ENCODE measurements around the gene GLIS1.

GLIS1 gene

GRCh38 chr1:53625766-53626520 is 113.0 kb downstream of the GLIS1 start:
- POLR2A ChIA-PET = no interaction called here
- no peak for DNase-seq (ENCODE audit: low read depth, low spot score)

DNA sequence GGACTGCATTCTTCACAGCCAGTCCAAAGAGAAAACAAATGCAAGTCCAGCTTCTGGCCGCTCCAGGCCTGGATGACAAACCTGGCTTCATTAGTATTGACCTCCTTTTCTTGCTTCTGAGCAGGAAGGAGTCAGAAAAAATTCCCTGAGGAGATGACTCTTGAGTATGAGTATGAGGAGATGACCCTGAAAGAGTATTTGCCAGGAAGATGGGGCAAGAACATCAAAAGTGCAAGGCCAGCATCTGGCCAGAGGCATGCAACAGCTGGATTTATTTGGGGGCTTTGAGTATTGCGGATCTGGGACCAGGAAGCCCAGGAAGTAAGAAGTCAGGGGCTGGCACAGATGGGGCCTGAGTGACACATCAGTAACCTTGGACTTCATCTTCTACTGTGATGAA is 113.9 kb downstream of the GLIS1 start:
- H3K4me3 ChIP-seq (ENCODE audit: low read depth, low read length) = no peak overlapping the region
- DNase-seq (ENCODE audit: low read depth, low spot score) = no peak
- ChIA-PET CTCF (interaction anchor here (1.0 to 3.7 kb wide), 2 partner anchors 9 to 139 kb away, joined by 4 to 9 read pairs; no protein-coding TSS in a partner anchor), POLR2A (interaction anchor here (0.6 kb wide), 1 partner anchor 11 kb away, joined by 3 read pairs; no protein-coding TSS in a partner anchor)
- TF ChIP-seq, protein P1, sequence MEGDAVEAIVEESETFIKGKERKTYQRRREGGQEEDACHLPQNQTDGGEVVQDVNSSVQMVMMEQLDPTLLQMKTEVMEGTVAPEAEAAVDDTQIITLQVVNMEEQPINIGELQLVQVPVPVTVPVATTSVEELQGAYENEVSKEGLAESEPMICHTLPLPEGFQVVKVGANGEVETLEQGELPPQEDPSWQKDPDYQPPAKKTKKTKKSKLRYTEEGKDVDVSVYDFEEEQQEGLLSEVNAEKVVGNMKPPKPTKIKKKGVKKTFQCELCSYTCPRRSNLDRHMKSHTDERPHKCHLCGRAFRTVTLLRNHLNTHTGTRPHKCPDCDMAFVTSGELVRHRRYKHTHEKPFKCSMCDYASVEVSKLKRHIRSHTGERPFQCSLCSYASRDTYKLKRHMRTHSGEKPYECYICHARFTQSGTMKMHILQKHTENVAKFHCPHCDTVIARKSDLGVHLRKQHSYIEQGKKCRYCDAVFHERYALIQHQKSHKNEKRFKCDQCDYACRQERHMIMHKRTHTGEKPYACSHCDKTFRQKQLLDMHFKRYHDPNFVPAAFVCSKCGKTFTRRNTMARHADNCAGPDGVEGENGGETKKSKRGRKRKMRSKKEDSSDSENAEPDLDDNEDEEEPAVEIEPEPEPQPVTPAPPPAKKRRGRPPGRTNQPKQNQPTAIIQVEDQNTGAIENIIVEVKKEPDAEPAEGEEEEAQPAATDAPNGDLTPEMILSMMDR (IDR thresholded peaks at IDR 0.05; ENCODE audit: insufficient read depth, low read length, missing control alignments) = no peak

More at GRCh38 chr1:53625766-53626520, 113.0 kb downstream of the GLIS1 start:
- CTCF ChIA-PET = interaction anchor here (1.1 to 3.7 kb wide), 2 partner anchors 9 to 128 kb away, joined by 3 to 9 read pairs; no protein-coding TSS in a partner anchor
- H3K4me3 ChIP-seq (ENCODE audit: low read depth, low read length) = no peak overlapping the region
- TF ChIP-seq, protein P1 (IDR thresholded peaks at IDR 0.05; ENCODE audit: insufficient read depth, low read length, missing control alignments) = no peak

DNA sequence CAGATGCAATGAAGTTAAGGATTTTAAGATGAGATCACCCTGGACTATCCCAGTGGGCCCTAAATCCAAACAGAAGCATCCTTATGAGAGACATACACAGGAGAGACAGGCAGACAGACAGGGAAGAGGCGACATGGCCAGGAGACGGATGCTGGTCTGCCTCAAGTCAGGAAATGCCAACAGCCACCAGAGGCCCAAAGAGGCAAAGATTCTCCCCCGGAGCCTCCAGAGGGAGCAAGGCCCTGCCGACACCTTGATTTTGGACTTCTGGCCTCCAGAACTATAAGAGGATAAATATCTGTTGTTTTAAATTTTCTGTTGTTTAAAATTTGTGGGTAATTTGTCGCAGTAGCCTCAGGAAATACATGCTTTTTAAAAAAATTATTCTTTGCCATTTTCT is 116.4 kb downstream of the GLIS1 start:
- TF ChIP-seq, protein P1 (IDR thresholded peaks at IDR 0.05; ENCODE audit: insufficient read depth, low read length, missing control alignments) = no peak
- POLR2A ChIA-PET = no interaction called here
- CTCF ChIA-PET = interaction anchor here (1.1 kb wide), 1 partner anchor 138 kb away, joined by 4 read pairs; no protein-coding TSS in a partner anchor
- H3K4me3 ChIP-seq (ENCODE audit: low read depth, low read length) = no peak overlapping the region
- DNase-seq (ENCODE audit: low read depth, low spot score) = no peak

- CTCF ChIA-PET = no interaction called here
- no peak overlapping the region for H3K4me3 ChIP-seq (ENCODE audit: low read depth, low read length)
- DNase-seq (ENCODE audit: low read depth, low spot score) = no peak
- POLR2A ChIA-PET = no interaction called here
- TF ChIP-seq, protein P1 (IDR thresholded peaks at IDR 0.05; ENCODE audit: insufficient read depth, low read length, missing control alignments) = no peak
Observed at GRCh38 chr1:53621144-53621543, 117.8 kb downstream of the GLIS1 start.

DNA sequence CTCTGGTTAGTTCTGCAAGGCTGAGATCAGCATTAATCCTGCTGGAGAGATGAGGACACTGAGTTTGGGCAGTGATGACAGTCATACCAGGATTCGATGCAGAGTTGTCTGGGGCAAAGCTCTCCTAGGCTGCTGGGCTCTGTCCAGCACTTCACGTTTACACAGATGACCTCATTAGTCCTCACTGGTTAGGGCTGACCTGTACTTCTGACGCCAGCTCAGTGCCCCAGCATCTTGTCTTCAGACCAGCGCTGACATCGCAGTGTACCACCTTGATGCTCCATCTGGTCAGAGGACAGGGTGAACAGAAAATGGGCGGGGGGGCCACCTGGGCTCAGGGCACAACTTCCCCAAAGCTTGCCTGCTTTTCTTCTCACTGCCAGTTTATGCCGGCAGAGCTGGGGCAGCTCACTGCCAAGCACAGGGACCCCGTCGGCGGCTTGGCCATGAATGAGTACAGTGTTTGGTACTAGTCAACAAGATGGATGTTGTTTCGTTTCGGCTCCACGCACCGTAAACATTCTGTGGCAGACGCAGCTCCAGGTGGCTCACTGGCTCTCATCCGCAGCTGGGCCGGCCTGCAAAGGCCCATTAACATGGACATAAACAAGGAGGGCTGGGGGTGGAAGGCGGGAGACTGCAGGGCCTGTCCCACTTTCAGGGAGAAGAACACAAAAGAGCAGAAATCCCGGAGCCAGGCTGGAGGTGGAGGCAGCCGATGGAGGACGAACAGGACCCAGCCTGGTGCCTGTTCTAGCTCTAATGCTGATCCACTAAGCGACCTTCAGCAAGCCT is 118.7 kb downstream of the GLIS1 start:
- ChIA-PET POLR2A (no interaction called here), CTCF (no interaction called here)
- no peak for DNase-seq (ENCODE audit: low read depth, low spot score)
- TF ChIP-seq, protein P1 (IDR thresholded peaks at IDR 0.05; ENCODE audit: insufficient read depth, low read length, missing control alignments) = no peak
- H3K4me3 ChIP-seq (ENCODE audit: low read depth, low read length) = no peak overlapping the region
